ENCODE results near the gene BAIAP2L1. TPM values are rescaled to one million over a fixed set of nuclear protein-coding genes. Genes with fewer than 3 reads are reported as not detected.

Gene BAIAP2L1
- total and polyA plus RNA-seq, 4 donors: 12.5 to 29.2 (median 19.9) TPM

DNA sequence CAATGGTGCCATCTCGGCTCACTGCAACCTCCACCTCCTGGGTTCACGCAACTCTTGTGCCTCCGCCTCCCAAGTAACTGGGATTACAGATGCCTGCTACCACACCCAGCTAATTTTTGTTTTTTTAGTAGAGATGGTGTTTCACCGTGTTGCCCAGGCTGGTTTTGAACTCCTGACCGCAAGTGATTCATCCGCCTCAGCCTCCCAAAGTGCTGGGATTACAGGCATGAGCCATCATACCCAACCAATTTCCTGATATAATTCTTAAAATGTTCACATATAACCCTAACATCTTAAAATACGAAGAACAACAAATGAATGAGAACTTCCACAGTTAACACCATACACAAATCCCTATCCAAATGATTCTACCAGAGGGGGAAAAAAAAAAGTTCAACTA is 31.2 kb downstream of the BAIAP2L1 start:
- ATAC-seq (ENCODE audit: insufficient read depth, low FRiP score) (no peak), DNase-seq (no peak)
- peaks cover 0 to 7% (median 0%) of the 10 kb centered on the region in 5 donors for H3K4me1 ChIP-seq (ENCODE audit: control insufficient read depth in 5 of 5, insufficient read depth in 5 of 5, low read length in 5 of 5)
- H3K27ac ChIP-seq (ENCODE audit: low read depth in 1 of 2, low read length in 1 of 2): peak overlapping the region in 1 of 2 donors; percentile 41
- WGBS, 2 donors: 85 to 88% methylated on average over 7 of the region's 7 CpGs
- no peak overlapping the region for H3K9ac ChIP-seq (ENCODE audit: insufficient read depth in 1 of 2, low read length in 2 of 2)
- TF ChIP-seq, protein P1, sequence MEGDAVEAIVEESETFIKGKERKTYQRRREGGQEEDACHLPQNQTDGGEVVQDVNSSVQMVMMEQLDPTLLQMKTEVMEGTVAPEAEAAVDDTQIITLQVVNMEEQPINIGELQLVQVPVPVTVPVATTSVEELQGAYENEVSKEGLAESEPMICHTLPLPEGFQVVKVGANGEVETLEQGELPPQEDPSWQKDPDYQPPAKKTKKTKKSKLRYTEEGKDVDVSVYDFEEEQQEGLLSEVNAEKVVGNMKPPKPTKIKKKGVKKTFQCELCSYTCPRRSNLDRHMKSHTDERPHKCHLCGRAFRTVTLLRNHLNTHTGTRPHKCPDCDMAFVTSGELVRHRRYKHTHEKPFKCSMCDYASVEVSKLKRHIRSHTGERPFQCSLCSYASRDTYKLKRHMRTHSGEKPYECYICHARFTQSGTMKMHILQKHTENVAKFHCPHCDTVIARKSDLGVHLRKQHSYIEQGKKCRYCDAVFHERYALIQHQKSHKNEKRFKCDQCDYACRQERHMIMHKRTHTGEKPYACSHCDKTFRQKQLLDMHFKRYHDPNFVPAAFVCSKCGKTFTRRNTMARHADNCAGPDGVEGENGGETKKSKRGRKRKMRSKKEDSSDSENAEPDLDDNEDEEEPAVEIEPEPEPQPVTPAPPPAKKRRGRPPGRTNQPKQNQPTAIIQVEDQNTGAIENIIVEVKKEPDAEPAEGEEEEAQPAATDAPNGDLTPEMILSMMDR (IDR thresholded peaks at IDR 0.05; ENCODE audit: control extremely low read depth, extremely low read depth): no peak
- H3K36me3 ChIP-seq (ENCODE audit: control insufficient read depth in 4 of 4, insufficient read depth in 4 of 4, low read length in 4 of 4): no peaks in the 10 kb centered on the region
- no peaks in the 10 kb centered on the region for H3K27me3 ChIP-seq (ENCODE audit: control insufficient read depth in 3 of 3, insufficient read depth in 3 of 3, low read length in 2 of 3)
- no peaks in the 10 kb centered on the region for H3K9me3 ChIP-seq (ENCODE audit: control insufficient read depth in 4 of 4, insufficient read depth in 3 of 4, low read length in 3 of 4)
- no peak overlapping the region for H3K4me3 ChIP-seq

DNA sequence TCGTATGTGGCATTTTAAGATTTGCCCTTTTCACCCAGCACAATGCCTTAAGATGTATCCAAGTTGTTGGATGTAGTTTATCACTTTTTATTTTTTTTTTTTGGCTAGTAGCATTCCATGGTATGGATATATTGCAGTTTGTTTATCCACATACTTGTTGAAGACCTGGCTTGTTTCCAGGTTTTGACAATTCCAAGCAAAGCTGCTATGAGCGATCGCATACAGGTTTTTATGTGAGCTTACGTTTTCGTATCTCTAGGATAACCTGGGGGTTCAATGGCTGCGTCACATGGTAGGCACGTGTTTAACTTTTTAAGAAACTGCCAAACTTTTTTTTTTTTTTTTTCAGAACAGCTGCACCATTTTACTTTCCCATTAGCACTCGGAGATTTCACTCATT is 32.2 kb downstream of the BAIAP2L1 start:
- ATAC-seq (ENCODE audit: insufficient read depth, low FRiP score) (no peak), DNase-seq (peak in 1 of 3 donors; percentile 65)
- WGBS, 2 donors: 61 to 78% methylated on average over 8 of the region's 8 CpGs
- no peaks in the 10 kb centered on the region for H3K9me3 ChIP-seq (ENCODE audit: control insufficient read depth in 4 of 4, insufficient read depth in 3 of 4, low read length in 3 of 4)
- no peaks in the 10 kb centered on the region for H3K36me3 ChIP-seq (ENCODE audit: control insufficient read depth in 4 of 4, insufficient read depth in 4 of 4, low read length in 4 of 4)
- no peak overlapping the region for H3K9ac ChIP-seq (ENCODE audit: insufficient read depth in 1 of 2, low read length in 2 of 2)
- TF ChIP-seq, protein P1 (IDR thresholded peaks at IDR 0.05; ENCODE audit: control extremely low read depth, extremely low read depth): no peak
- no peak overlapping the region for H3K27ac ChIP-seq (ENCODE audit: low read depth in 1 of 2, low read length in 1 of 2)
- H3K27me3 ChIP-seq (ENCODE audit: control insufficient read depth in 3 of 3, insufficient read depth in 3 of 3, low read length in 2 of 3): no peaks in the 10 kb centered on the region
- no peak overlapping the region for H3K4me3 ChIP-seq
- H3K4me1 ChIP-seq (ENCODE audit: control insufficient read depth in 5 of 5, insufficient read depth in 5 of 5, low read length in 5 of 5): peaks cover 0 to 7% (median 0%) of the 10 kb centered on the region in 5 donors

DNA sequence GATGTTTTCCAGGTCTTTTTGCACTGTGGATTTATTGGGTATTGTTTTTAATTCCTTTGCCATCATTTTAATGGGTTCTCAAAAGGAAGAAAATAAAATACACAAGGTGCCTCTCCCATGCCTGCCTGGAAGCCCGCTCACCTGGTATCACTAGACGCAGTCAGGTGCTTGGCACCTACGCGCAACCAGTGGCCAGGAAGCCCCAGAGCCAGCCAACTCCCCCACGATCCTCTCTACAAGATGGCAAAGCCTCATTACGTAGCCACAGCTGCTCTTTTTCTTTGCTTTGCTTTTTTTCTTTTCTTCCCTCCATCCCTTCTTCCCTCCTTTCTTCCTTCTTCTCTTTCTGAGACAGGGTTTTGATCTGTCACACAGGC is 34.3 kb downstream of the BAIAP2L1 start:
- peak overlapping the region in 1 of 2 donors; percentile 52 for H3K27ac ChIP-seq (ENCODE audit: low read depth in 1 of 2, low read length in 1 of 2)
- DNase-seq (no peak), ATAC-seq (ENCODE audit: insufficient read depth, low FRiP score) (no peak)
- no peaks in the 10 kb centered on the region for H3K27me3 ChIP-seq (ENCODE audit: control insufficient read depth in 3 of 3, insufficient read depth in 3 of 3, low read length in 2 of 3)
- H3K9ac ChIP-seq (ENCODE audit: insufficient read depth in 1 of 2, low read length in 2 of 2): no peak overlapping the region
- no peaks in the 10 kb centered on the region for H3K36me3 ChIP-seq (ENCODE audit: control insufficient read depth in 4 of 4, insufficient read depth in 4 of 4, low read length in 4 of 4)
- H3K4me1 ChIP-seq (ENCODE audit: control insufficient read depth in 5 of 5, insufficient read depth in 5 of 5, low read length in 5 of 5): peaks cover 0 to 8% (median 0%) of the 10 kb centered on the region in 5 donors
- WGBS, 2 donors: 87 to 98% methylated on average over 6 of the region's 6 CpGs
- no peaks in the 10 kb centered on the region for H3K9me3 ChIP-seq (ENCODE audit: control insufficient read depth in 4 of 4, insufficient read depth in 3 of 4, low read length in 3 of 4)
- TF ChIP-seq, protein P1 (IDR thresholded peaks at IDR 0.05; ENCODE audit: control extremely low read depth, extremely low read depth): no peak
- no peak overlapping the region for H3K4me3 ChIP-seq
